CD14-positive monocyte (primary cell): ENCODE measurements around the gene SMTN. TPM values are rescaled to one million over a fixed set of nuclear protein-coding genes. Genes with fewer than 3 reads are reported as not detected.

Experiments used
- DNase-seq, 3 donors: peaks; one replicate each; pipeline ENCODE4 v3.0.0-alpha.2; 2011 to 2022
- H2AFZ ChIP-seq: 2 replicates; pipeline ENCODE4 v1.6.0; 2012; ENCODE audit warnings: mild to moderate bottlenecking, low read depth, low read length, inconsistent platforms; ENCODE audit not compliant: insufficient read depth, poor library complexity, severe bottlenecking
- H3K27ac ChIP-seq, 2 donors: 1 replicate in 1 of 2; 2 replicates in 1 of 2; pipeline ENCODE4 v1.5.1; 2012 to 2013; ENCODE audit warnings: low read length in 2 of 2, control low read depth in 1 of 2, inconsistent platforms in 1 of 2, low read depth in 1 of 2, mild to moderate bottlenecking in 1 of 2
- H3K27me3 ChIP-seq, 2 donors: one replicate each; pipeline versions ENCODE4 v1.6.0 to v1.6.1; 2011 to 2013; ENCODE audit warnings: low read length in 2 of 2; ENCODE audit not compliant: control insufficient read depth in 2 of 2, insufficient read depth in 2 of 2
- H3K36me3 ChIP-seq, 2 donors: replicated peaks in 1 of 2; 1 replicate in 1 of 2; 2 replicates in 1 of 2; pipeline versions ENCODE4 v1.5.1 to v1.6.1; 2012 to 2013; ENCODE audit warnings: low read length in 2 of 2, control low read depth in 1 of 2, inconsistent platforms in 1 of 2, mild to moderate bottlenecking in 1 of 2; ENCODE audit not compliant: insufficient read depth in 2 of 2, control insufficient read depth in 1 of 2
- H3K4me1 ChIP-seq, 2 donors: 1 replicate in 1 of 2; 2 replicates in 1 of 2; pipeline versions ENCODE4 v1.5.1 to v1.6.1; 2012 to 2013; ENCODE audit warnings: low read length in 2 of 2, control low read depth in 1 of 2, inconsistent platforms in 1 of 2, mild to moderate bottlenecking in 1 of 2, moderate library complexity in 1 of 2; ENCODE audit not compliant: insufficient read depth in 2 of 2, control insufficient read depth in 1 of 2
- H3K4me2 ChIP-seq: replicated peaks from 2 replicates; pipeline ENCODE3; 2012; ENCODE audit warnings: low read length, moderate library complexity, mild to moderate bottlenecking; ENCODE audit not compliant: poor library complexity, severe bottlenecking; ENCODE audit errors: extremely low read depth
- H3K4me3 ChIP-seq, 3 experiments: fragments of 200-600 bp in 1 of 3; sonication (generic) in 1 of 3; replicated peaks in 1 of 3; 1 replicate in 2 of 3; 2 replicates in 1 of 3; pipeline ENCODE4 v1.5.1; 2011 to 2013; ENCODE audit warnings: low read length in 3 of 3, mild to moderate bottlenecking in 3 of 3, control low read depth in 2 of 3, low read depth in 2 of 3, inconsistent platforms in 1 of 3, moderate library complexity in 1 of 3
- H3K79me2 ChIP-seq: 2 replicates; pipeline ENCODE4 v1.6.0; 2012; ENCODE audit warnings: mild to moderate bottlenecking, control low read depth, inconsistent platforms, low read length, moderate library complexity; ENCODE audit not compliant: insufficient read depth
- H3K9ac ChIP-seq: 2 replicates; pipeline ENCODE4 v1.6.0; 2017; ENCODE audit warnings: low read length, mild to moderate bottlenecking; ENCODE audit not compliant: insufficient read depth, poor library complexity, severe bottlenecking
- H3K9me3 ChIP-seq, 2 donors: replicated peaks in 1 of 2; 1 replicate in 1 of 2; 2 replicates in 1 of 2; pipeline versions ENCODE4 v1.5.1 to v1.6.1; 2012 to 2013; ENCODE audit warnings: low read length in 2 of 2, control low read depth in 1 of 2; ENCODE audit not compliant: control insufficient read depth in 1 of 2, insufficient read depth in 1 of 2
- H4K20me1 ChIP-seq: 2 replicates; pipeline ENCODE4 v1.6.0; 2012; ENCODE audit warnings: mild to moderate bottlenecking, low read length, control low read depth, moderate library complexity; ENCODE audit not compliant: insufficient read depth
- H3K27ac Mint-ChIP-seq, 7 donors: one replicate each; pipeline ENCODE4 v1.8.0; 2020; ENCODE audit warnings: mild to moderate bottlenecking in 7 of 7, mixed read lengths in 7 of 7, moderate library complexity in 6 of 7, inconsistent platforms in 2 of 7
- H3K27me3 Mint-ChIP-seq, 3 donors: one replicate each; pipeline ENCODE4 v1.8.0; 2021 to 2022; ENCODE audit warnings: low read depth in 3 of 3, mild to moderate bottlenecking in 3 of 3, mixed read lengths in 3 of 3, moderate library complexity in 3 of 3, inconsistent platforms in 1 of 3
- H3K36me3 Mint-ChIP-seq, 2 donors: one replicate each; pipeline ENCODE4 v1.8.0; 2020; ENCODE audit warnings: mixed read lengths in 2 of 2, inconsistent platforms in 1 of 2, mild to moderate bottlenecking in 1 of 2
- H3K4me1 Mint-ChIP-seq: one replicate; pipeline ENCODE4 v1.8.0; 2020; ENCODE audit warnings: mild to moderate bottlenecking, mixed read lengths
- H3K4me3 Mint-ChIP-seq, 2 donors: one replicate each; pipeline ENCODE4 v1.8.0; 2020; ENCODE audit warnings: mild to moderate bottlenecking in 2 of 2, mixed read lengths in 2 of 2, moderate library complexity in 1 of 2
- H3K9me3 Mint-ChIP-seq, 7 donors: one replicate each; pipeline ENCODE4 v1.8.0; 2020 to 2022; ENCODE audit warnings: mixed read lengths in 7 of 7, mild to moderate bottlenecking in 6 of 7, moderate library complexity in 6 of 7, inconsistent platforms in 2 of 7
- CTCF ChIP-seq: fragments of 200-600 bp; IDR thresholded peaks from one replicate; pipeline ENCODE4 v1.8.0; 2022; ENCODE audit warnings: antibody characterized with exemption, mild to moderate bottlenecking
- WGBS: methylation state at CpG from one replicate; pipeline ENCODE4 v1.1.5; 2013; ENCODE audit warnings: missing lambda C conversion rate; ENCODE audit not compliant: insufficient coverage; 5-methylcytosine and 5-hydroxymethylcytosine counted together
- intact Hi-C, 2 donors: fragments of 100-400 bp; cut with micrococcal nuclease; formaldehyde crosslinking; loops; one replicate each; pipeline versions ENCODE4 v1.15.0 to v1.15.1; 2023
- polyA plus RNA-seq, 3 donors: library from polyadenylated mRNA; depleted of rRNA in 1 of 3; unstranded in 2 of 3; stranded (reverse) in 1 of 3; fragments of 300-500 nt in 2 of 3; fragments of >200 nt in 1 of 3; fragmentation: Illumina TruSeq in 2 of 3; gene quantifications; 1 replicate in 2 of 3; 2 replicates in 1 of 3; pipeline ENCODE4 v1.2.3, GENCODE V29; 2012 to 2021

SMTN gene
- polyA plus RNA-seq, 3 donors = 0.87 to 13.3 (median 0.88) TPM

DNA sequence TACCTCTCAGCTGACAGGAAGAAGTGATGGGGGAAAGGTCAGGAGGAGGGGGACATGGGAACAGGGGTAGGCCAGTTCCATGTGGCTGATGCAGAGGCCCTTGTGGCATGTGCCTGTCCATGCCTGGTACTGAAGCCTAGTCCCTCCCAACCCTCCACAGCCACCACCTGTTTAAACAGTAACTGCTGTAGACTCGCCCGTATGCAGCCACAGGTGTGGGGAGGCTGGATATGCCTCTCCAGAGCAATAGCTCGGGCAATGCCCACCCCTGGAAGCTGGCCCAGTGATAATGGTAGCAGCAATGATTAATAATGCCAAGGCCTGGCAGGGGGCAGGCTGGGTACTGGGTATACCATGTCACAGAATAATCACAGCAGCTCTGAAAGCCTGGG, 2.3 kb downstream of the SMTN start:
- H3K9ac ChIP-seq = no peak overlapping the region

More for the DNA sequence above, 2.3 kb downstream of the SMTN start:
- no peak for DNase-seq
- Histone ChIP-seq H3K79me2 (peaks cover 9% of the 10 kb centered on the region), H3K36me3 (peaks cover 0 to 5% of the 10 kb centered on the region in 2 donors), H3K9me3 (no peaks in the 10 kb centered on the region), H3K4me2 (no peak overlapping the region), H3K27me3 (no peaks in the 10 kb centered on the region), H2AFZ (no peak overlapping the region), H3K27ac (no peak overlapping the region), H3K4me3 (no peak overlapping the region), H3K4me1 (peaks cover 40 to 55% of the 10 kb centered on the region in 2 donors), H4K20me1 (no peaks in the 10 kb centered on the region)
- no peak overlapping the region for H3K4me3 Mint-ChIP-seq
- peaks cover 2 to 6% (median 3%) of the 10 kb centered on the region in 3 donors for H3K27me3 Mint-ChIP-seq
- H3K36me3 Mint-ChIP-seq = peaks cover 4 to 9% of the 10 kb centered on the region in 2 donors
- intact Hi-C loops = loop anchor here (5.0 kb wide), 3 partner anchors 79 to 136 kb away; partner anchors contain the start of genes MORC2 (in 2 of the 2), TUG1 (in 2 of the 2) and RNF185 (in 1 of the 2)
- 89% methylated on average over 3 of the region's 3 CpGs for WGBS
- peaks cover 45% of the 10 kb centered on the region for H3K4me1 Mint-ChIP-seq
- peaks cover 0 to 1% (median 0%) of the 10 kb centered on the region in 7 donors for H3K9me3 Mint-ChIP-seq
- H3K27ac Mint-ChIP-seq = no peak overlapping the region
- TF ChIP-seq CTCF = no peak
